Suprapubic skin (tissue), 3 donors: ENCODE measurements around the gene ARHGAP19.

Experiments used
- CTCF ChIP-seq, 2 donors: fragments of 200-600 bp in 1 of 2; fragments of 450-650 bp in 1 of 2; sonication (generic) in 1 of 2; IDR thresholded peaks; one replicate each; pipeline ENCODE4 v1.5.1; 2016 to 2019; ENCODE audit warnings: antibody characterized with exemption in 2 of 2, mild to moderate bottlenecking in 1 of 2, moderate library complexity in 1 of 2
- EP300 ChIP-seq: sonication (generic); formaldehyde crosslinking; IDR thresholded peaks from one replicate; pipeline ENCODE4 v1.6.1; 2017; ENCODE audit warnings: antibody characterized with exemption
- POLR2A ChIP-seq, 2 donors: fragments of 450-650 bp; IDR thresholded peaks; one replicate each; pipeline ENCODE4 v1.6.1; 2017; ENCODE audit warnings: antibody characterized with exemption in 2 of 2, mild to moderate bottlenecking in 2 of 2, moderate library complexity in 2 of 2

GRCh38 chr10:97228775-97229157 lies 63.7 kb downstream of the ARHGAP19 start:
- TF ChIP-seq CTCF (IDR thresholded peaks at IDR 0.05) (no peak), POLR2A (IDR thresholded peaks at IDR 0.05) (no peak), EP300 (no peak)
